T-helper 2 cell treated with Interferon-gamma antibody and Interleukin-4, amounts not matched to agents 5 μg/mL and 100 μg/mL, for 36 hours (primary cell): ENCODE data around the gene KAZN.

Source experiments
- DNase-seq: peaks from one replicate; pipeline ENCODE4 v3.0.0; 2021; ENCODE audit warnings: low spot score
- H3K27ac Mint-ChIP-seq: one replicate; pipeline ENCODE4 v1.8.0; 2021; ENCODE audit warnings: mild to moderate bottlenecking, mixed read lengths
- H3K27me3 Mint-ChIP-seq: one replicate; pipeline ENCODE4 v1.8.0; 2021; ENCODE audit warnings: low read depth, mixed read lengths
- H3K36me3 Mint-ChIP-seq: one replicate; pipeline ENCODE4 v1.8.0; 2021; ENCODE audit warnings: low read depth, mixed read lengths
- H3K4me1 Mint-ChIP-seq: one replicate; pipeline ENCODE4 v1.8.0; 2021; ENCODE audit warnings: low read depth, mixed read lengths
- H3K4me3 Mint-ChIP-seq: one replicate; pipeline ENCODE4 v1.8.0; 2022; ENCODE audit warnings: mild to moderate bottlenecking, moderate library complexity, mixed read lengths
- H3K9me3 Mint-ChIP-seq: one replicate; pipeline ENCODE4 v1.8.0; 2021; ENCODE audit warnings: mixed read lengths

The KAZN gene

GRCh38 chr1:14756589-14757285, 158.3 kb downstream of the KAZN start:
- Mint-ChIP-seq H3K4me3 (no peak overlapping the region), H3K36me3 (no peaks in the 10 kb centered on the region), H3K27me3 (peaks cover 4% of the 10 kb centered on the region), H3K9me3 (no peaks in the 10 kb centered on the region), H3K4me1 (no peaks in the 10 kb centered on the region), H3K27ac (no peak overlapping the region)
- no peak for DNase-seq

GRCh38 chr1:14757286-14757625, 158.8 kb downstream of the KAZN start:
- no peak overlapping the region for H3K27ac Mint-ChIP-seq
- no peak for DNase-seq
- no peak overlapping the region for H3K4me3 Mint-ChIP-seq
- H3K4me1 Mint-ChIP-seq, result no peaks in the 10 kb centered on the region
- peaks cover 4% of the 10 kb centered on the region for H3K27me3 Mint-ChIP-seq
- no peaks in the 10 kb centered on the region for H3K9me3 Mint-ChIP-seq
- no peaks in the 10 kb centered on the region for H3K36me3 Mint-ChIP-seq

GRCh38 chr1:14759042-14759818, 160.7 kb downstream of the KAZN start:
- Mint-ChIP-seq H3K27me3 (peaks cover 4% of the 10 kb centered on the region), H3K36me3 (no peaks in the 10 kb centered on the region), H3K4me1 (no peaks in the 10 kb centered on the region), H3K27ac (no peak overlapping the region), H3K4me3 (no peak overlapping the region), H3K9me3 (no peaks in the 10 kb centered on the region)
- no peak for DNase-seq

GRCh38 chr1:14759843-14760242, 161.4 kb downstream of the KAZN start:
- Mint-ChIP-seq H3K4me3 (no peak overlapping the region), H3K27ac (no peak overlapping the region), H3K27me3 (peaks cover 4% of the 10 kb centered on the region), H3K9me3 (no peaks in the 10 kb centered on the region), H3K4me1 (no peaks in the 10 kb centered on the region), H3K36me3 (no peaks in the 10 kb centered on the region)
- no peak for DNase-seq

GRCh38 chr1:14760780-14761179, 162.3 kb downstream of the KAZN start:
- no peaks in the 10 kb centered on the region for H3K36me3 Mint-ChIP-seq

GRCh38 chr1:14761291-14762153, 163.0 kb downstream of the KAZN start:
- Mint-ChIP-seq H3K27ac (no peak overlapping the region), H3K4me3 (no peak overlapping the region), H3K9me3 (no peaks in the 10 kb centered on the region), H3K36me3 (no peaks in the 10 kb centered on the region), H3K27me3 (peaks cover 4% of the 10 kb centered on the region), H3K4me1 (no peaks in the 10 kb centered on the region)
- DNase-seq, result no peak

More at GRCh38 chr1:14760780-14761179, 162.3 kb downstream of the KAZN start:
- Mint-ChIP-seq H3K4me1 (no peaks in the 10 kb centered on the region), H3K4me3 (no peak overlapping the region), H3K9me3 (no peaks in the 10 kb centered on the region), H3K27me3 (peaks cover 4% of the 10 kb centered on the region), H3K27ac (no peak overlapping the region)
- DNase-seq, result no peak

GRCh38 chr1:14763977-14764376, 165.5 kb downstream of the KAZN start:
- Mint-ChIP-seq H3K27me3 (peaks cover 4% of the 10 kb centered on the region), H3K4me3 (no peak overlapping the region), H3K27ac (no peak overlapping the region), H3K9me3 (no peaks in the 10 kb centered on the region), H3K4me1 (no peaks in the 10 kb centered on the region), H3K36me3 (no peaks in the 10 kb centered on the region)
- no peak for DNase-seq

GRCh38 chr1:14765773-14766172, 167.3 kb downstream of the KAZN start:
- H3K4me1 Mint-ChIP-seq, result no peaks in the 10 kb centered on the region
- H3K4me3 Mint-ChIP-seq, result no peak overlapping the region
- DNase-seq, result no peak
- H3K36me3 Mint-ChIP-seq, result no peaks in the 10 kb centered on the region
- H3K27me3 Mint-ChIP-seq, result peaks cover 4% of the 10 kb centered on the region
- no peak overlapping the region for H3K27ac Mint-ChIP-seq
- no peaks in the 10 kb centered on the region for H3K9me3 Mint-ChIP-seq

- DNase-seq, result no peak
- H3K27ac Mint-ChIP-seq, result no peak overlapping the region
- H3K9me3 Mint-ChIP-seq, result no peaks in the 10 kb centered on the region
- H3K4me3 Mint-ChIP-seq, result no peak overlapping the region
- H3K36me3 Mint-ChIP-seq, result no peaks in the 10 kb centered on the region
- H3K27me3 Mint-ChIP-seq, result no peaks in the 10 kb centered on the region
- H3K4me1 Mint-ChIP-seq, result no peaks in the 10 kb centered on the region
Measured at GRCh38 chr1:14767075-14767474, 168.6 kb downstream of the KAZN start.

- Mint-ChIP-seq H3K4me1 (no peaks in the 10 kb centered on the region), H3K36me3 (no peaks in the 10 kb centered on the region), H3K9me3 (no peaks in the 10 kb centered on the region), H3K27ac (no peak overlapping the region), H3K27me3 (no peaks in the 10 kb centered on the region), H3K4me3 (no peak overlapping the region)
- no peak for DNase-seq
Measured at GRCh38 chr1:14768582-14769304, 170.3 kb downstream of the KAZN start.

- H3K9me3 Mint-ChIP-seq, result no peaks in the 10 kb centered on the region
- DNase-seq, result no peak
- no peaks in the 10 kb centered on the region for H3K4me1 Mint-ChIP-seq
- no peak overlapping the region for H3K27ac Mint-ChIP-seq
- H3K4me3 Mint-ChIP-seq, result no peak overlapping the region
- H3K27me3 Mint-ChIP-seq, result no peaks in the 10 kb centered on the region
- no peaks in the 10 kb centered on the region for H3K36me3 Mint-ChIP-seq
Measured at GRCh38 chr1:14769486-14770274, 171.2 kb downstream of the KAZN start.

- Mint-ChIP-seq H3K4me3 (no peak overlapping the region), H3K4me1 (peaks cover 8% of the 10 kb centered on the region), H3K27ac (no peak overlapping the region), H3K9me3 (no peaks in the 10 kb centered on the region), H3K36me3 (no peaks in the 10 kb centered on the region), H3K27me3 (no peaks in the 10 kb centered on the region)
- DNase-seq, result no peak
Measured at GRCh38 chr1:14773396-14774025, 175.0 kb downstream of the KAZN start.

GRCh38 chr1:14774225-14774624, 175.7 kb downstream of the KAZN start:
- Mint-ChIP-seq H3K4me1 (peaks cover 8% of the 10 kb centered on the region), H3K4me3 (no peak overlapping the region), H3K27me3 (no peaks in the 10 kb centered on the region), H3K9me3 (no peaks in the 10 kb centered on the region), H3K27ac (no peak overlapping the region), H3K36me3 (no peaks in the 10 kb centered on the region)
- no peak for DNase-seq
